ENCODE results near the gene CBR3.

The CBR3 gene

GRCh38 chr21:36156815-36157670 is 22.2 kb downstream of the CBR3 start, which contains the start of gene DOP1B:
Gene DOP1B (plus strand): TSS chr21:36156824. CDS start chr21:36164734, 7,910 bp downstream.
- peak; percentile 37 for DNase-seq

- DNase-seq: no peak
Measured at GRCh38 chr21:36159356-36159921, 24.6 kb downstream of the CBR3 start.

- no peak for DNase-seq
Measured at GRCh38 chr21:36160850-36161178, 25.9 kb downstream of the CBR3 start.

DNA sequence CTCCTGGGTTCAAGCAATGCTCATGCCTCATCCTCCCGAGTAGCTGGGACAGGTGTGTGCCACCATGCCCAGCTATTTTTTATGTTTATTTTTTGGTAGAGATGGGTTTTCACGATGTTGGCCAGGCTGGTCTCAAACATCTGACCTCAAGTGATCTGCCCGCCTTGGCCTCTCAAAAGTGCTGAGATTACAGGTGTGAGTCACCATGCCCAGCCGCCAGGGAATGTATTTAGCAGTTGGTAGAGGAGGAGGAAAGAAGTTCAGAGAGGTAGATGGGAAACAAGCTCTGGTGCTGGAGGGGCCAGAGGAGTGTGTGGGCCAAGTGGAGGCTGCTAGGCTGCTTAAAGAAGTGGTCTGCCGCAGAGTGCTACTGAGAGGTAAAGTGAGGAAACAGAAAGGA is 27.8 kb downstream of the CBR3 start:
- DNase-seq: no peak

DNA sequence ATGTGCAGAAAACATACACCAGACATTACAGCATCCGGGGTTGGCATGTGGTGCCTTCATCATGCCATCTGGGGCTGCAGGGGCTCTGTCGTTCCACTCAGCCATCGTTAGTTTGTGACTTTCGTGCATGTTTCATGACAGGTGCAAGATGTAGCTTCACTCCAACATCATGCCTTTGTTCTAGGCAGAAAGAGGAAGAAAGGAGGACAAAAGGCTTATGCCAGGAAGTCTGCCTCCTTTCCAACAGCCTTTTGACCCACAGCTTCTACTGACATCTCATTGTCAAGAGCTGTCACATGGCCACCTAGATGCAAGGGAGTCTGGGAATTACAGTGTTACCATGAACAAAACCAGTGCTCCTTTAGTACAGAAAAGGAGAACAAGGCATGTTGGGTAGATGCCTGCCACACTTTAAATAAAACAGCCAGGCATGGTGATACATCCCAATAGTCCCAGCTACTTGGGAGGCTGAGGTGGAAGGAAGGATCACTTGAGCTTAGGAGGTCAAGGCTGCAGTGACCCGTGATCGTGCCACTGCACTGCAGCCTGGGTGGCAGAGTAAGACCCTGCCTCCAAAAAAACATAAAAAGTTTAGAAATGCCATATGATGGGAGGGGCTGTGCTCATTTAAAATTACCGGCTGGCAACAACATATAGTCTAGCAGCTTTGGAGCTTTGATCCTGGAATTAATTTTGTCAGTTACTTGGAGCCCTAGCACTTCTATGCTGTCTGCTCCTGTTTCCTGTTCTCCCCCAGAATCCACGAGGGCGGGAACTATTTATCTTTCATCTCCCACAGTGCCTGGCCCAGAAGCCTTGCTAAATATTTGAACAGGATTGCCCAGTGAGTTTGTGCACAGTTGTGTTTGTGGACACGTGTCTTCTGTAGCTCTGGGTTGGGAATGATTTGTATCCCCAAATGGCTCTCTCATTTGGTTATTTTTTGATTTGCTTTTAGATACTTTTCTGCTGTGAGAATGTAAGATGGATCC is 29.2 kb downstream of the CBR3 start:
- DNase-seq: no peak

GRCh38 chr21:36165356-36165755 is 30.5 kb downstream of the CBR3 start:
- no peak for DNase-seq

DNA sequence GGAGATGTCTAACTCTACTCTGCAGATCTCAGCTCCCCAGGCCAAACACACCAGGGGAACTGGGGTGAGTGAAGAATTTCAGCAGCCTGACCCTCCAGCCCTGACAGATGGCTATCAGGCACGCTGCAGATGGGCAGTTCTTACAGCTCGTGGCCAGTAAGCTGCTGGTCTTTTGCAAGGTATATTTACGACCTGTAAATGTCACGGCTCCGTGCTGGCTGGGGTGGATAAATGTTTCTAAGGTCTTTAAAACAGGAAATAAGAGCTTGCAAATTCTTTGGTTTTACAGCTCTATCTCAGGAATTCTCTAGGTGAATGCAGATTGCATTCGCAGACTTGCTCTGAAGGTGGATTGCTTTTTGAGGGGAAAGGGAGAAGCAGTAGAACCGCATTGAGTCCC is 31.8 kb downstream of the CBR3 start:
- DNase-seq: no peak

DNA sequence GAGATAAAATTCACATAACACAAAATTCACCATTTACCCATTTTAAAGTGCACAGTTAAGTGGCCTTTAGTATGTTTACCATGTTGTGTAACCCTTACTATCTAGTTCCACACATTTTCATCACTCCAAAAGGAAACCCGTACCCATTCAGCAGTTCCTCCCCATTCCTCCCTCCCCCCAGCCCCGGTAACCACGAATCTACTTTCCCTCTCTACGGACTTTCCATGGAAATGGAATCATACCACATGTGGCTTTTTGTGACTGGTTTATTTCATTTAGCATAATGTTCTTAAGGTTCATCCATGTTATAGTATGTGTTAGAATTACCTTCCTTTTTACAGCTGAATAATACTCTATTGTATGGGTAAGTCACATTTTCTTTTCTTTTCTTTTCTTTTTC is 32.7 kb downstream of the CBR3 start:
- DNase-seq: no peak

DNA sequence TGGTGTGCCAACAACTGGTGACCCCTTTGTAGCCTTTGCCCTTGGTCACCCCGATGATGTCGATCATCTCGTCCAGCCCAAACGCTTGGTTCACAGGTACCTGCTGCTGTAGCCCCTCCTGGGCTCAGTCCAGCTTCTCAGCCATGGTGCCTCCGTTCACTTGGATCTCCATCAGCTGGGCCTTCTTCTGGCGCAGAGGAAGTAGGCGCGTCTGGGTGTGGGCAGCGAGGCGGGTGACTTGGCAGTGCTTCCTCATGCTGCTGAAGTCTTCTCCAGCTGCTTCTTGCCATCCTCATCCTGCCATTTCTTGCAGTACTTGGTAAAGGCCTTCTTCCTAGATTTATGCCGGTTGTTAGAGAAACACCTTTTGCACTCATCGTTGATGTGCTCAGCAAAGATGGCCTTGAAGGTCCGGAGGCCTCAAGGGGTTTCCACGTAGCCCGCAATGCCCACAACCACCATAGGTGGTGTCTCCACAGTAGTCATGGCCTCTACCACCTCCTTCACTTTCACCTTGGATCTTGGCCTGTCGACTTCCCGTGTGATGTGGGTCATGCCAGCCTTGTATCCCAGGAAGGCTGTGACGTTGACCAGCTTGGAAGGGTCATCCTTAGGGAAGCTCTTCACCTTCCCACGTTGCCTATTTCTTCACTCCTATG is 34.7 kb downstream of the CBR3 start:
- DNase-seq: no peak

DNA sequence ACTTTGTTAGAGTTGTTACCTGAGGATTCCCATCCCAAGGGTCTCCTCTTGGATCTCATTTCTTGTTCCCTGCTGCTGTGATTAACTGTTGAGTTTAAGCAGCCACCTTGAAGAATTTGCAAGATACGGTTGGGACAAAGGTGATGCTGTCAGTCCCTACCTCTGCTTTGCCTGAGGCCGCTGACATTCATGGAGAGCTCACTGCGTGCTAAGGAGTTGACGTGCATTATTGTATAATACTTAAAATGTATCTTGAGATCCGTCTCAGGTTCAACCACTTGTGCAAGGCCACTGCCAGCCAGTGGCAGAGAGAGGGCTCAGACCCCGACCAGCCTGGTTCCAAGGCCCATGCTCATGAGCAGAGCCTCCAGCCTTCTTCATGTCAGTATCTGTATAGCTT is 35.9 kb downstream of the CBR3 start:
- DNase-seq: no peak

DNA sequence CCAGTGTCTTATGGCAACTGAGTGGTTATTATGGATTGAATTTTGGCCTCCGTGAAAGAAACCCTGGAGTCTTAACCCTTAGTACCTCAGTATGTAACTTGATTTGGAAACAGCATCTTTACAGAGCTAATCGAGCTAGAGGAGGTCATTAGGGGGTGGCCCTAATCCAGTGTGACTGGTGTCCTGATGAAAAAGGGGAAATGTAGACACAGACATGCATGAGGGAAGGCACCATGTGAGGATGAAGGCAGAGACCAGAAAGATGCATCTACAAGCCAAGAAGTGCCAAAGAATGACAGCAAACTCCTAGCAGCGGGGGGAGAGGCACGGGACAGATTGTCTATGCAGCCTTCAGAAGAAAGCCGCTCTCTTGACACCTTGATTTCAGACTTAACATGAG is 36.5 kb downstream of the CBR3 start:
- DNase-seq: no peak

DNA sequence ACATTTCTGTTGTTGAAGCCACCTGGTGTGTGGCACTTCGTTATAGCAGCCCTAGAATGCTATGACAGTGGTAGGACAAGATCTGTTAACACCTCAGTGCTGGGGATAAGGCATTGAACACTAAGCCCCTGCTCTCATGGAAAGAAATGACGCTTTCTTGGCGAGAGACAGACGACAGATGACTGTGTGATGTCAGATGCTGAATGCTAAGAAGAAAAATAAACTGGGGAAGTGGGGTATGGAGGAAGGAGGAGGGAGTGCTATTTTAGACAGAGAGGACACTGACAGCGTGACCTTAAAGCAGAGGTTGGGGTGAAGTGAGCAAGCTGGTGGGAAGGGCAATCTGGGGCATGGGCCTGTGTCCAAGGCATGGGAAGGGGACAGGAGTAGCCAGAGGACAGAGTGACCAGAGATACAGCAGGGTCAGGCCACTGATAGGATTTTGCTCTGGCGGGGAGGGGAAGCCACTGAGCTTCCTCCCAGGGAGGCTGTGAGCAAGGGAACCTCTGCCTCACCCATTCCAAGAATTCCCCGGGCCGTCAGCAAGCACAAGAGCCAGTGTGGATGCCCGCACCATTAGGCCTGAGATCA is 37.0 kb downstream of the CBR3 start:
- DNase-seq: no peak

DNA sequence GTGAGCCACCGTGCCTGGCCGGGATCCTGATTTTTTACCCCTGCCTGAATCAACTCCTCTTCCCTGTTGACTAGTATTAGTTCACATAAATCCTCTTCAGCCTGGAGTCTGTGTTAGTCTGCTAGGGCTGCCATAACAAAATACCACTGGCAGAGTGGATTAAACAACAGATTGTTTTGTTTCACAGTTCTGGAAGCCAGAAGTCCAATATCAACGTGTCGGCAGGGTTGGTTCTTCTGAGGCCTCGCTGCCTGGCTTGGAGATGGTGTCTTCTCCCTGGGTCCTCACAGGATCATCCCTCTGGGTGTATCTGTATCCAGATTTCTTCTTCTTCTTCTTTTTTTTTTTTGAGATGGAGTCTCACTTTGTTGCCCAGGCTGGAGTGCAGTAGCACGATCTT is 39.9 kb downstream of the CBR3 start:
- no peak for DNase-seq

- no peak for DNase-seq
Measured at GRCh38 chr21:36175771-36176565, 41.1 kb downstream of the CBR3 start.

GRCh38 chr21:36178349-36178748 is 43.5 kb downstream of the CBR3 start:
- DNase-seq: no peak

DNA sequence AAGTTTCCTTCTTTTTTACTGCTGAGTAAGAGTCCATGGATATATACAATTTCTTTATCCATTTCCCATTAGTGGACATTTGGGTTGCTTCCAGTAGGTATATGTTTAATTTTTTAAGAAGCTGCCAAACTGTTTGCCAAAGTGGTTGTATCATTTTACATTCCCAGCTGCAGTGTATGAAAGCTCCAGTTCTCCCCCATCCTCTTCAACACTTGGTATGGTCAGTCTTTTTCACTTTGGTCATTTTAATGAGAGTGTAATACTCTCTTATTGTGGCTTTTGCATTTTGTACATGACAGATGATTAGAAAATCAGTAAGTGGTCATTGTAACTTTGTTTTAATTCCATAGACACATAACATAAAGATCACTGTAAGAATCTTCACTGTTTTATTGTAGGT is 44.3 kb downstream of the CBR3 start:
- no peak for DNase-seq

DNA sequence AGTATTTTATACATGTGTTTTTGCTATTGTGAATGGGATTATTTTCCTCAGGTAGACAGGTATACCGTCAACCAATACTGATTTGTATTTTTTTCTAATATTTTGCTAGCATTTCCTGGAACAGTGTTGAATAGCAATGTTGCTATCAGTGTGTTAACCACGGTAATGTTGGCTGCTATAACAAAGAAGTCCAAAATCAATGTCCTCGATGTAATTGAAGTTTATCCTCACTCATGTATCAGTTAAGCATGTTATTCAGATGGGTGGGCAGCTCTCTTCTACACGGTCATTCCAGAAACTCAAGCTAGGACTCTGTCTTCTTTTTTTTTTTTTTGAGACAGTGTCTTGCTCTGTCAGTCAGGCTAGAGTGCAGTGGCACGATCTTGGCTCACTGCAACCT is 46.1 kb downstream of the CBR3 start:
- no peak for DNase-seq

GRCh38 chr21:36183144-36183795 is 48.4 kb downstream of the CBR3 start:
- DNase-seq: no peak

GRCh38 chr21:36184545-36184944 is 49.7 kb downstream of the CBR3 start:
- no peak for DNase-seq

- no peak for DNase-seq
Measured at GRCh38 chr21:36185523-36185922, 50.6 kb downstream of the CBR3 start.

DNA sequence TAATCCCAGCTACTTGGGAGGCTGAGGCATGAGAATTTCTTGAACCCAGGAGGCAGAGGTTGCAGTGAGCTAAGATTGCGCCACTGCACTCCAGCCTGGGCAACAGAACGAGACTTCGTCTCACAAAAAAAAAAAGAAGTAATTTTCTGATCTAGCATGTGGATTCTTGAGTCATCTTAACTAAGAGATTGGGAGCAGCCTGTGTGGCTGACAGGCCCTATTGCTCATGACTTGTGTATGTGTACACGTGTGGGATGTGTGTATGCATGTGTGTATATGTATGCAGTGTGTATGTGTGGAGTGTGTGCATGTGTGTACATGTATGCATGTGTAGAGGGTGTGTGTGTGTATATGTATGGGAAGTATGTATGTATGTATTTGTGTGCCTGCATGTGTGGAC is 51.2 kb downstream of the CBR3 start:
- no peak for DNase-seq
